ENCODE measurements around the gene MDN1.

The MDN1 gene

DNA sequence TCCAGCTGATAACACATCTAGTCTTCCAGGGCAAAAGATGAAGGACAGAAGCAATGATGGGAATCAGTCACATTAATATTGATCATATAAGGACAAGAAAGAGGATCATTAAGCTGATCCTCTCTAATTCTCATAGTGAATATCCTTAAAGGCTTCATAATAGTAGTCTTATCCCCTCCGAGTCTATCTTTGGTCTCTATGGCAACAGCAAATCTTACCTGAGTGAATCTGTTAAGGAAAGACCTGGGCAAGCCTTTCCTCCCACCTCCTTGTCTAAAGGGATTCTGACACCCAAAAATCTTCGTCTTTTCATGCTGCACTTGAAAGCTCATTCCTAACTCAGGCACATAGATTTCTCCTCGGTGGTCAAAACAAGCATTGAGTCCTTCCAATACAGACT, 94.6 kb downstream of the MDN1 start:
- Histone ChIP-seq H3K18ac (ENCODE audit: low read length) (no peak overlapping the region), H3K4ac (ENCODE audit: low read depth, low read length) (no peak overlapping the region), H3K27ac (ENCODE audit: low read depth, low read length) (no peak overlapping the region), H3K79me2 (ENCODE audit: control insufficient read depth, insufficient read depth, low read length, poor library complexity) (no peaks in the 10 kb centered on the region), H2AFZ (ENCODE audit: insufficient read depth, low read length, poor library complexity) (no peak overlapping the region), H4K12ac (ENCODE audit: low read depth, low read length) (no peak overlapping the region), H3K4me2 (ENCODE audit: low read length) (no peak overlapping the region), H2BK12ac (ENCODE audit: low read length) (no peak overlapping the region), H2BK120ac (ENCODE audit: insufficient read depth, low read length, poor library complexity) (no peak overlapping the region), H3K4me1 (ENCODE audit: control insufficient read depth in 1 of 2, insufficient read depth in 2 of 2, low read length in 2 of 2) (no peaks in the 10 kb centered on the region), H3K27me3 (ENCODE audit: insufficient read depth, low read length) (no peaks in the 10 kb centered on the region), H3K14ac (ENCODE audit: low read length) (no peak overlapping the region), H4K91ac (ENCODE audit: low read depth, low read length) (no peak overlapping the region), H2BK5ac (ENCODE audit: low read depth, low read length, poor library complexity) (no peak overlapping the region), H3K9me3 (ENCODE audit: insufficient read depth, low read depth, low read length) (no peaks in the 10 kb centered on the region), H3K79me1 (ENCODE audit: low read length) (no peaks in the 10 kb centered on the region), H2AK5ac (ENCODE audit: low read length) (no peak overlapping the region), H3K36me3 (ENCODE audit: control insufficient read depth in 1 of 2, insufficient read depth in 2 of 2, low read length in 2 of 2) (peaks cover 14 to 21% of the 10 kb centered on the region in 2 experiments), H4K8ac (ENCODE audit: low read depth, low read length) (no peak overlapping the region), H3K9ac (ENCODE audit: low read length) (no peak overlapping the region), H3K23ac (ENCODE audit: low read length) (no peak overlapping the region), H3K4me3 (ENCODE audit: low read depth, low read length) (no peak overlapping the region)
- WGBS (ENCODE audit: extremely low coverage, insufficient coverage, insufficient read length) = no CpG with 5 or more reads among the region's 3 CpGs
- DNase-seq = no peak

DNA sequence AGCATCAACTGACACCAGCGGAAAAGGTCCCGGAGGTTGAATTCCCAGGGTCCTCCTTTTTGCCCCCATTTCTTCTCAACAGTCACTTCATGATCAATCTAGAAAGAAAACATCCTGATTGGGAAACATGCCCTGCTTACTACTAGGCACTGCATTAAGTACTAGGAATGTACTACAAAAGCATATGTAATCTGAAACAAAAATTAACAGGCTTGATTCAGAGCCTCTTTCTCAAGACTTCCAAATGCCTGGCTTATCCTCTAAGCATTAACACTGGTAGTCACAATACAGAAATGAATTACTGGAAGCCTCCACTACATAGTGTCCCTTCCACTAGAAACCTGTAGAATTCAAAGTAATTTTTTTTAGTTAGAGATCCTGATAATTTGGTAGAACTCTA, 96.5 kb downstream of the MDN1 start:
- Histone ChIP-seq H3K14ac (ENCODE audit: low read length) (no peak overlapping the region), H3K4me3 (ENCODE audit: low read depth, low read length) (no peak overlapping the region), H2BK120ac (ENCODE audit: insufficient read depth, low read length, poor library complexity) (no peak overlapping the region), H3K79me2 (ENCODE audit: control insufficient read depth, insufficient read depth, low read length, poor library complexity) (no peaks in the 10 kb centered on the region), H2AK5ac (ENCODE audit: low read length) (no peak overlapping the region), H2BK12ac (ENCODE audit: low read length) (no peak overlapping the region), H3K27me3 (ENCODE audit: insufficient read depth, low read length) (no peaks in the 10 kb centered on the region), H3K9me3 (ENCODE audit: insufficient read depth, low read depth, low read length) (no peaks in the 10 kb centered on the region), H4K12ac (ENCODE audit: low read depth, low read length) (no peak overlapping the region), H3K18ac (ENCODE audit: low read length) (no peak overlapping the region), H3K9ac (ENCODE audit: low read length) (no peak overlapping the region), H2BK5ac (ENCODE audit: low read depth, low read length, poor library complexity) (no peak overlapping the region), H3K4me1 (ENCODE audit: control insufficient read depth in 1 of 2, insufficient read depth in 2 of 2, low read length in 2 of 2) (no peaks in the 10 kb centered on the region), H3K79me1 (ENCODE audit: low read length) (no peaks in the 10 kb centered on the region), H2AFZ (ENCODE audit: insufficient read depth, low read length, poor library complexity) (no peak overlapping the region), H3K23ac (ENCODE audit: low read length) (no peak overlapping the region), H3K36me3 (ENCODE audit: control insufficient read depth in 1 of 2, insufficient read depth in 2 of 2, low read length in 2 of 2) (peaks cover 17 to 25% of the 10 kb centered on the region in 2 experiments), H3K4ac (ENCODE audit: low read depth, low read length) (no peak overlapping the region), H3K4me2 (ENCODE audit: low read length) (no peak overlapping the region), H3K27ac (ENCODE audit: low read depth, low read length) (no peak overlapping the region), H4K91ac (ENCODE audit: low read depth, low read length) (no peak overlapping the region), H4K8ac (ENCODE audit: low read depth, low read length) (no peak overlapping the region)
- WGBS (ENCODE audit: extremely low coverage, insufficient coverage, insufficient read length) = no CpG with 5 or more reads among the region's 2 CpGs
- DNase-seq = peak in 1 of 2 donors; percentile 19

- Histone ChIP-seq H3K9ac (ENCODE audit: low read length) (no peak overlapping the region), H3K9me3 (ENCODE audit: insufficient read depth, low read depth, low read length) (no peaks in the 10 kb centered on the region), H3K4me2 (ENCODE audit: low read length) (no peak overlapping the region), H2BK12ac (ENCODE audit: low read length) (no peak overlapping the region), H4K12ac (ENCODE audit: low read depth, low read length) (no peak overlapping the region), H3K23ac (ENCODE audit: low read length) (no peak overlapping the region), H3K4me1 (ENCODE audit: control insufficient read depth in 1 of 2, insufficient read depth in 2 of 2, low read length in 2 of 2) (no peaks in the 10 kb centered on the region), H3K27me3 (ENCODE audit: insufficient read depth, low read length) (no peaks in the 10 kb centered on the region), H2AK5ac (ENCODE audit: low read length) (no peak overlapping the region), H2BK5ac (ENCODE audit: low read depth, low read length, poor library complexity) (no peak overlapping the region), H4K91ac (ENCODE audit: low read depth, low read length) (no peak overlapping the region), H3K18ac (ENCODE audit: low read length) (no peak overlapping the region), H2BK120ac (ENCODE audit: insufficient read depth, low read length, poor library complexity) (no peak overlapping the region), H3K79me2 (ENCODE audit: control insufficient read depth, insufficient read depth, low read length, poor library complexity) (no peaks in the 10 kb centered on the region), H3K79me1 (ENCODE audit: low read length) (no peaks in the 10 kb centered on the region), H3K4ac (ENCODE audit: low read depth, low read length) (no peak overlapping the region), H3K27ac (ENCODE audit: low read depth, low read length) (no peak overlapping the region), H2AFZ (ENCODE audit: insufficient read depth, low read length, poor library complexity) (no peak overlapping the region), H4K8ac (ENCODE audit: low read depth, low read length) (no peak overlapping the region), H3K4me3 (ENCODE audit: low read depth, low read length) (no peak overlapping the region), H3K36me3 (ENCODE audit: control insufficient read depth in 1 of 2, insufficient read depth in 2 of 2, low read length in 2 of 2) (peaks cover 10 to 30% of the 10 kb centered on the region in 2 experiments), H3K14ac (ENCODE audit: low read length) (no peak overlapping the region)
- WGBS (ENCODE audit: extremely low coverage, insufficient coverage, insufficient read length) = no CpG with 5 or more reads among the region's 3 CpGs
- no peak for DNase-seq
Observed at GRCh38 chr6:89716532-89716931, 103.1 kb downstream of the MDN1 start.

DNA sequence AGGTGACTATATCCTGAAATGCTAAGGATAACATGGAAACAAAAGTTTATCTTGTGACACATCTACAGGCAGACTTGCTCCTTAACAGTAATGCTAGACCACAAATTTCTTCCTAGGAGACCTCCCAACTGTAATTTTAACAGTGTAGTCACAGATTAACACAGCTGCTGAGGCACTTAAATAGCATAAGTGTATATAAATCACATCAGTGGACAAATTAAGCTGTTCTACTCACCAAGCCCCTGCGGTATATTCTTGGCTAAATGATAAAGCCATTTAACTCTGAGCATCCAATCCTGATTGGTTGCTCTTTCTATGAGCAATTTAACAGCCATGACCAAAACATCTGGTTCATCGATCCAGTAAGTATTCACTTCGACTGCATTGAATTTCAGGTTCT, 107.8 kb downstream of the MDN1 start:
- H3K23ac ChIP-seq (ENCODE audit: low read length) = no peak overlapping the region
- DNase-seq = no peak
- peaks cover 4 to 33% of the 10 kb centered on the region in 2 experiments for H3K36me3 ChIP-seq (ENCODE audit: control insufficient read depth in 1 of 2, insufficient read depth in 2 of 2, low read length in 2 of 2)
- H3K4ac ChIP-seq (ENCODE audit: low read depth, low read length) = no peak overlapping the region
- no peaks in the 10 kb centered on the region for H3K4me1 ChIP-seq (ENCODE audit: control insufficient read depth in 1 of 2, insufficient read depth in 2 of 2, low read length in 2 of 2)
- H2AK5ac ChIP-seq (ENCODE audit: low read length) = no peak overlapping the region
- H3K9ac ChIP-seq (ENCODE audit: low read length) = no peak overlapping the region
- H2AFZ ChIP-seq (ENCODE audit: insufficient read depth, low read length, poor library complexity) = no peak overlapping the region
- H4K91ac ChIP-seq (ENCODE audit: low read depth, low read length) = no peak overlapping the region
- no peak overlapping the region for H4K8ac ChIP-seq (ENCODE audit: low read depth, low read length)
- H2BK12ac ChIP-seq (ENCODE audit: low read length) = no peak overlapping the region
- no peak overlapping the region for H4K12ac ChIP-seq (ENCODE audit: low read depth, low read length)
- H3K14ac ChIP-seq (ENCODE audit: low read length) = no peak overlapping the region
- no peak overlapping the region for H3K4me3 ChIP-seq (ENCODE audit: low read depth, low read length)
- H3K4me2 ChIP-seq (ENCODE audit: low read length) = no peak overlapping the region
- no peaks in the 10 kb centered on the region for H3K79me2 ChIP-seq (ENCODE audit: control insufficient read depth, insufficient read depth, low read length, poor library complexity)
- WGBS (ENCODE audit: extremely low coverage, insufficient coverage, insufficient read length) = no CpG with 5 or more reads among the region's 3 CpGs
- H3K18ac ChIP-seq (ENCODE audit: low read length) = no peak overlapping the region
- H2BK120ac ChIP-seq (ENCODE audit: insufficient read depth, low read length, poor library complexity) = no peak overlapping the region
- no peak overlapping the region for H3K27ac ChIP-seq (ENCODE audit: low read depth, low read length)
- H3K27me3 ChIP-seq (ENCODE audit: insufficient read depth, low read length) = no peaks in the 10 kb centered on the region
- no peaks in the 10 kb centered on the region for H3K79me1 ChIP-seq (ENCODE audit: low read length)
- H2BK5ac ChIP-seq (ENCODE audit: low read depth, low read length, poor library complexity) = no peak overlapping the region
- no peaks in the 10 kb centered on the region for H3K9me3 ChIP-seq (ENCODE audit: insufficient read depth, low read depth, low read length)

Data from trophoblast cell (in vitro differentiated cells and primary cell).